ENCODE results near the gene RUFY4.
"Not testable (repeated sequence)": the region's sequence is repeated elsewhere in the genome, so short reads cannot be mapped to it uniquely, and the experiment has no call there.

GRCh38 chr2:218121789-218122188 lies 52.7 kb downstream of the RUFY4 start:
- TF ChIP-seq CTCF (IDR thresholded peaks at IDR 0.05); POLR2AphosphoS5 (IDR thresholded peaks at IDR 0.05; ENCODE audit: low read depth, low read length); REST (IDR thresholded peaks at IDR 0.05; ENCODE audit: insufficient read depth in 1 of 2, low read depth in 2 of 2, low read length in 1 of 2): not testable (repeated sequence)

Data from Panc1 (cell line).